CD8-positive, alpha-beta memory T cell (primary cell): ENCODE data around the gene CARD18. TPM values are rescaled to one million over a fixed set of nuclear protein-coding genes. Genes with fewer than 3 reads are reported as not detected.

Experiments used
- CTCF ChIA-PET: fragments of 350-600 bp; sonication (Branson Sonifier 250); formaldehyde crosslinking; loops from one replicate; lab custom pipeline; 2021; ENCODE audit warnings: antibody characterized with exemption; lab: Charles Lee
- POLR2A ChIA-PET: fragments of 350-600 bp; sonication (Branson Sonifier 250); formaldehyde crosslinking; loops from one replicate; lab custom pipeline; 2021; ENCODE audit warnings: antibody characterized with exemption; lab: Charles Lee
- DNase-seq, 5 donors: peaks; one replicate each; pipeline versions ENCODE4 v3.0.0 to v3.0.0-alpha.2; 2020 to 2022; ENCODE audit warnings: mixed read lengths in 1 of 5
- H3K27ac ChIP-seq: one replicate; pipeline ENCODE4 v1.7.0; 2013; ENCODE audit warnings: low read depth, mild to moderate bottlenecking, low read length, moderate library complexity
- H3K27me3 ChIP-seq: 2 replicates; pipeline ENCODE4 v1.7.0; 2013; ENCODE audit warnings: low read length, mild to moderate bottlenecking; ENCODE audit not compliant: insufficient read depth, poor library complexity, severe bottlenecking
- H3K36me3 ChIP-seq: 2 replicates; pipeline ENCODE4 v1.7.0; 2013; ENCODE audit warnings: mild to moderate bottlenecking, low read length, moderate library complexity; ENCODE audit not compliant: insufficient read depth
- H3K4me1 ChIP-seq: 2 replicates; pipeline ENCODE4 v1.7.0; 2013; ENCODE audit warnings: mild to moderate bottlenecking, low read length, moderate library complexity; ENCODE audit not compliant: insufficient read depth
- H3K4me3 ChIP-seq: 2 replicates; pipeline ENCODE4 v1.7.0; 2013; ENCODE audit warnings: mild to moderate bottlenecking, low read length
- H3K9me3 ChIP-seq: 2 replicates; pipeline ENCODE4 v1.7.0; 2013; ENCODE audit warnings: mild to moderate bottlenecking, low read length
- H3K27ac Mint-ChIP-seq, 8 donors: one replicate each; pipeline ENCODE4 v1.8.0; 2020 to 2021; ENCODE audit warnings: mixed read lengths in 8 of 8, mild to moderate bottlenecking in 6 of 8, inconsistent platforms in 3 of 8, moderate library complexity in 3 of 8
- H3K27me3 Mint-ChIP-seq, 2 donors: one replicate each; pipeline ENCODE4 v1.8.0; 2020 to 2021; ENCODE audit warnings: mixed read lengths in 2 of 2, mild to moderate bottlenecking in 1 of 2, moderate library complexity in 1 of 2
- H3K36me3 Mint-ChIP-seq, 3 donors: one replicate each; pipeline ENCODE4 v1.8.0; 2020 to 2021; ENCODE audit warnings: mixed read lengths in 3 of 3, inconsistent platforms in 1 of 3, mild to moderate bottlenecking in 1 of 3
- H3K4me1 Mint-ChIP-seq, 3 donors: one replicate each; pipeline ENCODE4 v1.8.0; 2020 to 2021; ENCODE audit warnings: mixed read lengths in 3 of 3, inconsistent platforms in 1 of 3, mild to moderate bottlenecking in 1 of 3
- H3K4me3 Mint-ChIP-seq, 7 donors: one replicate each; pipeline ENCODE4 v1.8.0; 2020 to 2021; ENCODE audit warnings: mixed read lengths in 7 of 7, mild to moderate bottlenecking in 6 of 7, moderate library complexity in 4 of 7, inconsistent platforms in 2 of 7
- H3K9me3 Mint-ChIP-seq, 5 donors: one replicate each; pipeline ENCODE4 v1.8.0; 2020 to 2022; ENCODE audit warnings: mixed read lengths in 5 of 5, mild to moderate bottlenecking in 3 of 5, moderate library complexity in 2 of 5, inconsistent platforms in 1 of 5
- polyA plus RNA-seq: library from polyadenylated mRNA; unstranded; fragments of 300-500 nt; fragmentation: Illumina TruSeq; gene quantifications from one replicate; pipeline ENCODE4 v1.2.3, GENCODE V29; 2021
- total RNA-seq, 2 experiments: library from RNA; stranded (reverse); gene quantifications; one replicate each; pipeline ENCODE4 v1.2.3, GENCODE V29; 2021

The CARD18 gene
- total and polyA plus RNA-seq, 3 experiments from 2014 or later = not detected

DNA sequence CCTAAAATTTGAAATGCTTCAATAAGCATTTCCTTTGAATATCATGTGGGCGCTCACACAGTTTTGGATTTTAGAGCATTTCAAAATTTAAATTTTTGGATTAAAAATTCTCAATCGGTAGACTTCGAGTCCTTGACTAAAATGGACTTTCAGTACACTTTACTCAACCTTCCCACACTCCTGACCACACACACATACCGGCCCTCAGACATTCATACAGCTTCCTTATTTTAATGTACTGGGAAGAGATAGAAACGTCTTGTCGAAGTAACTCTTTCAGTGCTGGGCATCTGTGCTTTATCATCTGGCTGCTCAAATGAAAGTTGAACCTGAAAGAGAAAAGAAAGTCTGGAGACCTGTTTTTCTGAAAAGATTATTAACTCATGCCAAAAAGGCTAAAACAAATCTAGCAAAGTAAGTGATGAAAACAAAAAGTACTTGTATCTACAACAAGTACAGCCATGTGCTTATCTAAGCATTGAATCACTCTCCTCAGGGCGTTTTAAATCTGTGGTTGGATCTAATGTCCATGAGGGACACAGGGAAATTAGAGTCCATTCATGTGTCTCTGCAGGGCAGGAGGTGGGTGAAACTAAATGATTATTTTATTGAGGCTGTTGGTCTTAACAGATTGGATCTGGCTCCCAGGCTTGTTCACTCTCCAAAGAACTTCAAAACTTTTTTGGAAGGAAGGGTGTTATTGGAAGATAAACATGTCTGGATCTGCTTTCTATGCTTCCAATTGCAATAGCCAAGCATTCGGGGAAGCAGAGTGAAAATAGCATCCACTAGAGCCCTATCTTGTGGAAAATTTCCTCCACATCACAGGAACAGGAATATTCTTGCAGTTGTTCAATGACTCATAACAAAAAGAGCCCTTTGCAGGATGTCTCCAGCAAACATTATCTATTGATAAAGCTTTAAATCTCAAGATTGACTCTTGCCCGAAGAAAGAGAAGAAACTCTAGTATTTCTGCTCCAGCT is 47.0 kb downstream of the CARD18 start:
- Histone ChIP-seq H3K27ac (no peak overlapping the region), H3K9me3 (no peaks in the 10 kb centered on the region), H3K27me3 (no peaks in the 10 kb centered on the region), H3K4me3 (no peak overlapping the region), H3K4me1 (no peaks in the 10 kb centered on the region), H3K36me3 (no peaks in the 10 kb centered on the region)
- Mint-ChIP-seq H3K4me1 (no peaks in the 10 kb centered on the region), H3K4me3 (no peak overlapping the region), H3K36me3 (peaks cover 0 to 5% (median 2%) of the 10 kb centered on the region in 3 donors), H3K27me3 (peaks cover 0 to 3% of the 10 kb centered on the region in 2 donors), H3K9me3 (no peaks in the 10 kb centered on the region), H3K27ac (no peak overlapping the region)
- ChIA-PET CTCF (no interaction called here), POLR2A (no interaction called here)
- no peak for DNase-seq

Other genes starting within 250 kb of the CARD18 start
- gene CASP12, start 241.3 kb downstream of the CARD18 start, total RNA-seq = not detected
- gene CASP12, start 241.3 kb downstream of the CARD18 start, polyA plus RNA-seq = not detected
- 10 to 100 TPM; 41.9 to 48.8 TPM for gene CASP4, start 171.2 kb downstream of the CARD18 start, total RNA-seq
- gene CASP4, start 171.2 kb downstream of the CARD18 start, polyA plus RNA-seq = 125 TPM
- gene CASP5, start 116.6 kb downstream of the CARD18 start, total RNA-seq = not detected
- gene CASP5, start 116.6 kb downstream of the CARD18 start, polyA plus RNA-seq = not detected
- gene CASP1, start 104.6 kb downstream of the CARD18 start, total RNA-seq = 10 to 100 TPM; 30.0 to 36.2 TPM
- gene CASP1, start 104.6 kb downstream of the CARD18 start, polyA plus RNA-seq = 152 TPM
- 10 to 100 TPM in 1 of 2 experiments, 1 to 10 TPM in 1; 8.0 to 10.3 TPM for gene CARD16, start 94.4 kb downstream of the CARD18 start, total RNA-seq
- 268 TPM for gene CARD16, start 94.4 kb downstream of the CARD18 start, polyA plus RNA-seq